ENCODE data around the gene PTPRN2.

The PTPRN2 gene

GRCh38 chr7:158143196-158144120, 444.2 kb downstream of the PTPRN2 start:
- Mint-ChIP-seq H3K27ac (no peak overlapping the region), H3K4me3 (no peak overlapping the region), H3K27me3 (no peaks in the 10 kb centered on the region), H3K4me1 (ENCODE audit: low read depth) (no peaks in the 10 kb centered on the region), H3K9me3 (peaks cover 4% of the 10 kb centered on the region), H3K36me3 (ENCODE audit: low read depth) (no peaks in the 10 kb centered on the region)

- Mint-ChIP-seq H3K27ac (no peak overlapping the region), H3K36me3 (ENCODE audit: low read depth) (no peaks in the 10 kb centered on the region), H3K4me3 (no peak overlapping the region), H3K27me3 (no peaks in the 10 kb centered on the region), H3K4me1 (ENCODE audit: low read depth) (no peaks in the 10 kb centered on the region), H3K9me3 (peaks cover 4% of the 10 kb centered on the region)
Measured at GRCh38 chr7:158142657-158143056, 445.0 kb downstream of the PTPRN2 start.

- Mint-ChIP-seq H3K9me3 (peaks cover 4% of the 10 kb centered on the region), H3K4me3 (no peak overlapping the region), H3K36me3 (ENCODE audit: low read depth) (no peaks in the 10 kb centered on the region), H3K27me3 (no peaks in the 10 kb centered on the region), H3K4me1 (ENCODE audit: low read depth) (no peaks in the 10 kb centered on the region), H3K27ac (no peak overlapping the region)
Measured at GRCh38 chr7:158141806-158142518, 445.7 kb downstream of the PTPRN2 start.

GRCh38 chr7:158141221-158141582, 446.4 kb downstream of the PTPRN2 start:
- no peak overlapping the region for H3K4me3 Mint-ChIP-seq
- H3K27ac Mint-ChIP-seq, result no peak overlapping the region
- H3K4me1 Mint-ChIP-seq (ENCODE audit: low read depth), result no peaks in the 10 kb centered on the region
- H3K9me3 Mint-ChIP-seq, result peaks cover 4% of the 10 kb centered on the region
- H3K36me3 Mint-ChIP-seq (ENCODE audit: low read depth), result no peaks in the 10 kb centered on the region
- H3K27me3 Mint-ChIP-seq, result no peaks in the 10 kb centered on the region

- Mint-ChIP-seq H3K4me3 (no peak overlapping the region), H3K27ac (no peak overlapping the region), H3K36me3 (ENCODE audit: low read depth) (no peaks in the 10 kb centered on the region), H3K9me3 (no peaks in the 10 kb centered on the region), H3K27me3 (no peaks in the 10 kb centered on the region), H3K4me1 (ENCODE audit: low read depth) (no peaks in the 10 kb centered on the region)
Measured at GRCh38 chr7:158140538-158141220, 446.9 kb downstream of the PTPRN2 start.

- Mint-ChIP-seq H3K9me3 (no peaks in the 10 kb centered on the region), H3K4me3 (no peak overlapping the region), H3K36me3 (ENCODE audit: low read depth) (no peaks in the 10 kb centered on the region), H3K27ac (no peak overlapping the region), H3K4me1 (ENCODE audit: low read depth) (no peaks in the 10 kb centered on the region), H3K27me3 (no peaks in the 10 kb centered on the region)
Measured at GRCh38 chr7:158139499-158139898, 448.1 kb downstream of the PTPRN2 start.

GRCh38 chr7:158138329-158138597, 449.4 kb downstream of the PTPRN2 start:
- no peak overlapping the region for H3K27ac Mint-ChIP-seq
- H3K4me3 Mint-ChIP-seq, result no peak overlapping the region
- no peaks in the 10 kb centered on the region for H3K36me3 Mint-ChIP-seq (ENCODE audit: low read depth)
- H3K9me3 Mint-ChIP-seq, result no peaks in the 10 kb centered on the region
- no peaks in the 10 kb centered on the region for H3K27me3 Mint-ChIP-seq
- no peaks in the 10 kb centered on the region for H3K4me1 Mint-ChIP-seq (ENCODE audit: low read depth)

- Mint-ChIP-seq H3K9me3 (no peaks in the 10 kb centered on the region), H3K4me3 (no peak overlapping the region), H3K27me3 (no peaks in the 10 kb centered on the region), H3K36me3 (ENCODE audit: low read depth) (no peaks in the 10 kb centered on the region), H3K27ac (no peak overlapping the region), H3K4me1 (ENCODE audit: low read depth) (no peaks in the 10 kb centered on the region)
Measured at GRCh38 chr7:158137516-158138328, 449.9 kb downstream of the PTPRN2 start.

- Mint-ChIP-seq H3K27ac (no peak overlapping the region), H3K4me1 (ENCODE audit: low read depth) (no peaks in the 10 kb centered on the region), H3K36me3 (ENCODE audit: low read depth) (no peaks in the 10 kb centered on the region), H3K9me3 (no peaks in the 10 kb centered on the region), H3K4me3 (no peak overlapping the region), H3K27me3 (no peaks in the 10 kb centered on the region)
Measured at GRCh38 chr7:158135931-158136330, 451.7 kb downstream of the PTPRN2 start.

- H3K4me3 Mint-ChIP-seq, result no peak overlapping the region
- H3K4me1 Mint-ChIP-seq (ENCODE audit: low read depth), result no peaks in the 10 kb centered on the region
- H3K27ac Mint-ChIP-seq, result no peak overlapping the region
- H3K27me3 Mint-ChIP-seq, result no peaks in the 10 kb centered on the region
- H3K36me3 Mint-ChIP-seq (ENCODE audit: low read depth), result no peaks in the 10 kb centered on the region
- no peaks in the 10 kb centered on the region for H3K9me3 Mint-ChIP-seq
Measured at GRCh38 chr7:158134824-158135223, 452.8 kb downstream of the PTPRN2 start.

- Mint-ChIP-seq H3K4me1 (ENCODE audit: low read depth) (no peaks in the 10 kb centered on the region), H3K36me3 (ENCODE audit: low read depth) (no peaks in the 10 kb centered on the region), H3K27ac (no peak overlapping the region), H3K27me3 (no peaks in the 10 kb centered on the region), H3K4me3 (no peak overlapping the region), H3K9me3 (no peaks in the 10 kb centered on the region)
Measured at GRCh38 chr7:158133515-158134271, 453.9 kb downstream of the PTPRN2 start.

GRCh38 chr7:158133057-158133456, 454.6 kb downstream of the PTPRN2 start:
- no peaks in the 10 kb centered on the region for H3K27me3 Mint-ChIP-seq
- no peak overlapping the region for H3K4me3 Mint-ChIP-seq
- H3K9me3 Mint-ChIP-seq, result no peaks in the 10 kb centered on the region
- no peaks in the 10 kb centered on the region for H3K4me1 Mint-ChIP-seq (ENCODE audit: low read depth)
- no peaks in the 10 kb centered on the region for H3K36me3 Mint-ChIP-seq (ENCODE audit: low read depth)
- no peak overlapping the region for H3K27ac Mint-ChIP-seq

- Mint-ChIP-seq H3K9me3 (peaks cover 3% of the 10 kb centered on the region), H3K4me3 (no peak overlapping the region)
Measured at GRCh38 chr7:158130023-158130409, 457.6 kb downstream of the PTPRN2 start.

More at GRCh38 chr7:158130023-158130409, 457.6 kb downstream of the PTPRN2 start:
- Mint-ChIP-seq H3K36me3 (ENCODE audit: low read depth) (no peaks in the 10 kb centered on the region), H3K27me3 (no peaks in the 10 kb centered on the region), H3K27ac (no peak overlapping the region), H3K4me1 (ENCODE audit: low read depth) (no peaks in the 10 kb centered on the region)
